GM18507 (cell line): ENCODE data around the gene KNG1.
"Not testable (repeated sequence)": the region's sequence is repeated elsewhere in the genome, so short reads cannot be mapped to it uniquely, and the experiment has no call there.

Experiments used
- DNase-seq: peaks from one replicate; pipeline ENCODE4 v3.0.0; 2011; ENCODE audit warnings: low read depth; ENCODE audit not compliant: insufficient read length; ENCODE audit errors: extremely low spot score
- FAIRE-seq: peaks from 2 replicates; lab custom pipeline; 2011; peaks lifted over from hg19 to GRCh38; lab: Jason Lieb, UNC

Gene KNG1

GRCh38 chr3:186705882-186706780, 11.0 kb upstream of the KNG1 start:
- FAIRE-seq (peak; percentile 31), DNase-seq (no peak)

GRCh38 chr3:186708983-186709679, 8.0 kb upstream of the KNG1 start:
- DNase-seq (no peak), FAIRE-seq (no peak)

GRCh38 chr3:186710694-186711093, 6.5 kb upstream of the KNG1 start:
- FAIRE-seq, DNase-seq: not testable (repeated sequence)

- FAIRE-seq (no peak), DNase-seq (no peak)
Observed at GRCh38 chr3:186713499-186713898, 3.7 kb upstream of the KNG1 start.

- no peak for FAIRE-seq
- DNase-seq: no peak
Observed at GRCh38 chr3:186719945-186720739, 3.0 kb downstream of the KNG1 start.

GRCh38 chr3:186722457-186722856, 5.3 kb downstream of the KNG1 start:
- no peak for FAIRE-seq
- DNase-seq: no peak

- FAIRE-seq (no peak), DNase-seq (no peak)
Observed at GRCh38 chr3:186724911-186725310, 7.8 kb downstream of the KNG1 start.

- FAIRE-seq (no peak), DNase-seq (no peak)
Observed at GRCh38 chr3:186732169-186732766, 15.1 kb downstream of the KNG1 start.

- no peak for DNase-seq
- no peak for FAIRE-seq
Observed at GRCh38 chr3:186742618-186743380, 25.6 kb downstream of the KNG1 start.

GRCh38 chr3:186743666-186744065, 26.5 kb downstream of the KNG1 start:
- DNase-seq (no peak), FAIRE-seq (no peak)

- DNase-seq (no peak), FAIRE-seq (no peak)
Observed at GRCh38 chr3:186746008-186746407, 28.8 kb downstream of the KNG1 start.

- FAIRE-seq: no peak
- no peak for DNase-seq
Observed at GRCh38 chr3:186750316-186750715, 33.2 kb downstream of the KNG1 start.

- DNase-seq: no peak
- FAIRE-seq: no peak
Observed at GRCh38 chr3:186751480-186751879, 34.3 kb downstream of the KNG1 start.

GRCh38 chr3:186754006-186754405, 36.8 kb downstream of the KNG1 start:
- no peak for FAIRE-seq

GRCh38 chr3:186754871-186755270, 37.7 kb downstream of the KNG1 start:
- DNase-seq (no peak), FAIRE-seq (no peak)

More at GRCh38 chr3:186754006-186754405, 36.8 kb downstream of the KNG1 start:
- no peak for DNase-seq

GRCh38 chr3:186757214-186757613, 40.1 kb downstream of the KNG1 start:
- FAIRE-seq: no peak

GRCh38 chr3:186757686-186758220, 40.6 kb downstream of the KNG1 start:
- FAIRE-seq (no peak), DNase-seq (no peak)

More at GRCh38 chr3:186757214-186757613, 40.1 kb downstream of the KNG1 start:
- DNase-seq: no peak

GRCh38 chr3:186759231-186759930, 42.2 kb downstream of the KNG1 start:
- DNase-seq (no peak), FAIRE-seq (no peak)
